HCT116 (cell line): ENCODE measurements around the gene AATF. TPM values are rescaled to one million over a fixed set of nuclear protein-coding genes. Genes with fewer than 3 reads are reported as not detected.

ENCODE experiments used
- ATAC-seq: fragments of 200-7000 bp; cut with Tn5 transposase; 2 replicates; pipeline ENCODE4 v1.9.1; 2020; ENCODE audit warnings: mild to moderate bottlenecking, moderate library complexity
- BruUV-seq: library from RNA; stranded (reverse); fragments of 400-500 nt; replicated peaks from 2 replicates; lab custom pipeline; 2021; lab: Mats Ljungman, UMichigan
- CTCF ChIA-PET: fragments of 300-600 bp; sonication (Branson Sonifier 250); formaldehyde crosslinking; loops from one replicate; lab custom pipeline; 2021; ENCODE audit warnings: antibody characterized with exemption; lab: Charles Lee
- POLR2A ChIA-PET: fragments of 300-600, 350-600 bp; sonication (Branson Sonifier 250); formaldehyde crosslinking; loops from one replicate; lab custom pipeline; 2021; ENCODE audit warnings: antibody characterized with exemption; lab: Charles Lee
- RAD21 ChIA-PET, 2 experiments: fragments of 300-600 bp; sonication (Branson Sonifier 250); formaldehyde crosslinking; loops; one replicate each; lab custom pipeline; 2023; ENCODE audit warnings: low total read pairs in 2 of 2; ENCODE audit not compliant: uncharacterized antibody in 2 of 2, unreplicated experiment in 2 of 2, low non-redundant PET in 1 of 2; lab: Charles Lee
- DNase-seq: peaks from one replicate; pipeline ENCODE4 v3.0.0-alpha.2; 2010; ENCODE audit warnings: low read depth, low spot score
- H2AFZ ChIP-seq: fragments of 200-600 bp; shearing (Covaris generic), sonication (generic); 2 replicates; pipeline ENCODE4 v1.6.1; 2017; ENCODE audit warnings: low read depth, mixed run types, mixed read lengths, antibody characterized with exemption, low read length; ENCODE audit not compliant: poor library complexity, severe bottlenecking
- H3K27ac ChIP-seq: 2 replicates; pipeline ENCODE4 v1.5.1; 2012; ENCODE audit warnings: low read depth, low read length
- H3K27me3 ChIP-seq: fragments of 200-600 bp; sonication (generic); 2 replicates; pipeline ENCODE4 v1.6.1; 2016; ENCODE audit warnings: mixed run types, low read length, mixed read lengths; ENCODE audit not compliant: insufficient read depth
- H3K36me3 ChIP-seq, 2 experiments: fragments of 200-500 bp in 1 of 2; fragments of 200-600 bp in 1 of 2; sonication (Bioruptor generic) in 1 of 2; sonication (generic) in 1 of 2; 2 replicates each; pipeline versions ENCODE4 v1.5.1 to v1.6.1; 2014 to 2016; ENCODE audit warnings: low read length in 2 of 2, inconsistent platforms in 1 of 2, mixed read lengths in 1 of 2, mixed run types in 1 of 2; ENCODE audit not compliant: insufficient read depth in 2 of 2, control insufficient read depth in 1 of 2
- H3K4me1 ChIP-seq, 2 experiments: fragments of 200-600 bp in 1 of 2; sonication (generic) in 1 of 2; 2 replicates each; pipeline versions ENCODE4 v1.5.1 to v1.6.1; 2012 to 2017; ENCODE audit warnings: low read length in 2 of 2, inconsistent platforms in 1 of 2, mild to moderate bottlenecking in 1 of 2, mixed read lengths in 1 of 2, mixed run types in 1 of 2, moderate library complexity in 1 of 2; ENCODE audit not compliant: insufficient read depth in 2 of 2, control insufficient read depth in 1 of 2
- H3K4me2 ChIP-seq: fragments of 200-600 bp; sonication (generic); 2 replicates; pipeline ENCODE4 v1.6.1; 2017; ENCODE audit warnings: mixed run types, low read length, mixed read lengths
- H3K4me3 ChIP-seq, 2 experiments: fragments of 200-600 bp in 1 of 2; sonication (generic) in 1 of 2; replicated peaks in 1 of 2; 2 replicates each; pipeline ENCODE4 v1.5.1; 2011 to 2016; ENCODE audit warnings: low read length in 2 of 2, control low read depth in 1 of 2, low read depth in 1 of 2, mild to moderate bottlenecking in 1 of 2, mixed read lengths in 1 of 2, mixed run types in 1 of 2
- H3K79me2 ChIP-seq: fragments of 200-600 bp; sonication (generic); 2 replicates; pipeline ENCODE4 v1.6.1; 2017; ENCODE audit warnings: mild to moderate bottlenecking, mixed run types, low read length, moderate library complexity, mixed read lengths; ENCODE audit not compliant: insufficient read depth
- H3K9ac ChIP-seq: fragments of 200-600 bp; sonication (generic); 2 replicates; pipeline ENCODE4 v1.6.1; 2016; ENCODE audit warnings: low read length, mixed read lengths
- H3K9me2 ChIP-seq: fragments of 200-600 bp; sonication (generic), shearing (Covaris generic); 2 replicates; pipeline ENCODE4 v1.6.1; 2017; ENCODE audit warnings: mixed run types, mild to moderate bottlenecking, moderate library complexity; ENCODE audit not compliant: insufficient read depth
- H3K9me3 ChIP-seq, 2 experiments: fragments of 200-500 bp in 1 of 2; fragments of 200-600 bp in 1 of 2; sonication (Bioruptor generic) in 1 of 2; sonication (generic) in 1 of 2; 2 replicates each; pipeline ENCODE4 v1.6.1; 2014 to 2017; ENCODE audit warnings: low read length in 2 of 2, mixed read lengths in 2 of 2, inconsistent platforms in 1 of 2, low read depth in 1 of 2, mild to moderate bottlenecking in 1 of 2, mixed run types in 1 of 2, moderate library complexity in 1 of 2; ENCODE audit not compliant: control insufficient read depth in 1 of 2, insufficient read depth in 1 of 2
- H4K20me1 ChIP-seq: fragments of 200-600 bp; sonication (generic), shearing (Covaris generic); 2 replicates; pipeline ENCODE4 v1.6.1; 2017; ENCODE audit warnings: mixed run types, mild to moderate bottlenecking, moderate library complexity; ENCODE audit not compliant: insufficient read depth
- CBX3 ChIP-seq: IDR thresholded peaks from 2 replicates; pipeline ENCODE4 v1.6.1; 2012; ENCODE audit warnings: low read depth
- CEBPB ChIP-seq: IDR thresholded peaks from 2 replicates; pipeline ENCODE4 v1.6.1; 2012; ENCODE audit warnings: low read depth
- EGR1 ChIP-seq: IDR thresholded peaks from 2 replicates; pipeline ENCODE4 v1.6.1; 2012; ENCODE audit warnings: low read depth
- ELF1 ChIP-seq: IDR thresholded peaks from 2 replicates; pipeline ENCODE4 v1.6.1; 2012; ENCODE audit warnings: low read depth, borderline replicate concordance
- EZH2 ChIP-seq: fragments of 200-600 bp; sonication (generic); IDR thresholded peaks from 2 replicates; pipeline ENCODE4 v1.6.1; 2017; ENCODE audit warnings: antibody characterized with exemption, mixed run types
- FOSL1 ChIP-seq: IDR thresholded peaks from 2 replicates; pipeline ENCODE4 v1.6.1; 2012; ENCODE audit warnings: low read depth
- JUND ChIP-seq: IDR thresholded peaks from 2 replicates; pipeline ENCODE4 v1.6.1; 2012
- POLR2A ChIP-seq: IDR thresholded peaks from 2 replicates; pipeline ENCODE4 v1.7.0; 2011; ENCODE audit warnings: borderline replicate concordance; ENCODE audit not compliant: insufficient read depth, insufficient read length; ENCODE audit errors: extremely low read depth
- POLR2AphosphoS5 ChIP-seq: IDR thresholded peaks from 2 replicates; pipeline ENCODE4 v1.6.1; 2011; ENCODE audit warnings: mild to moderate bottlenecking, low read depth, low read length, moderate library complexity
- SIN3A ChIP-seq: IDR thresholded peaks from 2 replicates; pipeline ENCODE4 v1.6.1; 2012; ENCODE audit warnings: low read depth
- SP1 ChIP-seq: IDR thresholded peaks from 2 replicates; pipeline ENCODE4 v1.6.1; 2012; ENCODE audit warnings: low read depth
- SRF ChIP-seq: IDR thresholded peaks from 2 replicates; pipeline ENCODE4 v1.6.1; 2012; ENCODE audit warnings: low read depth
- TCF7L2 ChIP-seq: IDR thresholded peaks from 2 replicates; pipeline ENCODE4 v1.7.0; 2011; ENCODE audit warnings: borderline replicate concordance, inconsistent platforms; ENCODE audit not compliant: insufficient read depth, insufficient read length; ENCODE audit errors: extremely low read depth
- YY1 ChIP-seq: IDR thresholded peaks from 2 replicates; pipeline ENCODE4 v1.6.1; 2011; ENCODE audit warnings: low read length, low read depth, moderate library complexity, mild to moderate bottlenecking; ENCODE audit not compliant: insufficient replicate concordance; ENCODE audit errors: extremely low read depth
- ZFX ChIP-seq: fragments of 450-650 bp; IDR thresholded peaks from 2 replicates; pipeline ENCODE4 v1.6.1; 2017
- intact Hi-C: fragments of 100-400 bp; cut with micrococcal nuclease; formaldehyde crosslinking; loops from 2 replicates; pipeline ENCODE4 v1.10.0; 2022
- total RNA-seq: library from RNA; stranded (reverse); gene quantifications from one replicate; pipeline ENCODE4 v1.2.1, GENCODE V29; 2021; ENCODE audit not compliant: unreplicated experiment
- TF ChIP-seq, protein P1 (sequence below): IDR thresholded peaks from 2 replicates; pipeline ENCODE4 v1.6.1; 2011; ENCODE audit warnings: mild to moderate bottlenecking, low read length, moderate library complexity; ENCODE audit not compliant: insufficient replicate concordance; ENCODE audit errors: extremely low read depth
- TF ChIP-seq, protein P2 (sequence below): IDR thresholded peaks from 2 replicates; pipeline ENCODE4 v1.6.1; 2012

Gene AATF
- total RNA-seq, 1 experiment from 2014 or later, result 105 TPM

- RAD21 ChIA-PET, result no interaction called here
- Histone ChIP-seq H3K9me2 (no peaks in the 10 kb centered on the region), H3K4me3 (no peak overlapping the region), H2AFZ (no peak overlapping the region), H3K27ac (no peak overlapping the region), H3K4me1 (peaks cover 12 to 15% of the 10 kb centered on the region in 2 experiments), H3K9me3 (no peaks in the 10 kb centered on the region), H3K4me2 (peak overlapping the region; percentile 60), H3K36me3 (no peaks in the 10 kb centered on the region), H3K9ac (no peak overlapping the region), H3K79me2 (no peaks in the 10 kb centered on the region), H3K27me3 (no peaks in the 10 kb centered on the region), H4K20me1 (no peaks in the 10 kb centered on the region)
- intact Hi-C loops, result no loop called here
- BruUV-seq, result no TSS peak
- POLR2A ChIA-PET, result interaction anchor here (1.4 kb wide), 1 partner anchor 9 kb away, joined by 4 read pairs; no protein-coding TSS in a partner anchor
- CTCF ChIA-PET, result interaction anchor here (1.6 to 2.2 kb wide), 2 partner anchors 20 to 442 kb away, joined by 5 to 7 read pairs; no protein-coding TSS in a partner anchor
- ATAC-seq (no peak), DNase-seq (no peak)
- no peak for TF ChIP-seq CBX3
- TF ChIP-seq ELF1, result no peak
- TF ChIP-seq, protein P1, sequence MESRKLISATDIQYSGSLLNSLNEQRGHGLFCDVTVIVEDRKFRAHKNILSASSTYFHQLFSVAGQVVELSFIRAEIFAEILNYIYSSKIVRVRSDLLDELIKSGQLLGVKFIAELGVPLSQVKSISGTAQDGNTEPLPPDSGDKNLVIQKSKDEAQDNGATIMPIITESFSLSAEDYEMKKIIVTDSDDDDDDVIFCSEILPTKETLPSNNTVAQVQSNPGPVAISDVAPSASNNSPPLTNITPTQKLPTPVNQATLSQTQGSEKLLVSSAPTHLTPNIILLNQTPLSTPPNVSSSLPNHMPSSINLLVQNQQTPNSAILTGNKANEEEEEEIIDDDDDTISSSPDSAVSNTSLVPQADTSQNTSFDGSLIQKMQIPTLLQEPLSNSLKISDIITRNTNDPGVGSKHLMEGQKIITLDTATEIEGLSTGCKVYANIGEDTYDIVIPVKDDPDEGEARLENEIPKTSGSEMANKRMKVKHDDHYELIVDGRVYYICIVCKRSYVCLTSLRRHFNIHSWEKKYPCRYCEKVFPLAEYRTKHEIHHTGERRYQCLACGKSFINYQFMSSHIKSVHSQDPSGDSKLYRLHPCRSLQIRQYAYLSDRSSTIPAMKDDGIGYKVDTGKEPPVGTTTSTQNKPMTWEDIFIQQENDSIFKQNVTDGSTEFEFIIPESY, result no peak
- no peak for TF ChIP-seq SP1
- TF ChIP-seq FOSL1, result no peak
- TF ChIP-seq CEBPB, result no peak
- TF ChIP-seq EGR1, result no peak
- TF ChIP-seq POLR2A, result no peak
- no peak for TF ChIP-seq TCF7L2
- TF ChIP-seq, protein P2, sequence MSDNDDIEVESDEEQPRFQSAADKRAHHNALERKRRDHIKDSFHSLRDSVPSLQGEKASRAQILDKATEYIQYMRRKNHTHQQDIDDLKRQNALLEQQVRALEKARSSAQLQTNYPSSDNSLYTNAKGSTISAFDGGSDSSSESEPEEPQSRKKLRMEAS, result no peak
- TF ChIP-seq SRF, result no peak
- TF ChIP-seq ZFX, result no peak
- TF ChIP-seq YY1, result no peak
- no peak for TF ChIP-seq SIN3A
- no peak for TF ChIP-seq POLR2AphosphoS5
- TF ChIP-seq EZH2, result no peak
- no peak for TF ChIP-seq JUND
Measured at GRCh38 chr17:37068266-37068665, 119.5 kb downstream of the AATF start.
